Superior temporal gyrus (tissue), 1 donor: ENCODE data around the gene PARP8.
"Not testable (repeated sequence)": the region's sequence is repeated elsewhere in the genome, so short reads cannot be mapped to it uniquely, and the experiment has no call there.

Experiments
- DNase-seq: peaks from one replicate; pipeline ENCODE4 v3.0.0-alpha.2; 2016; ENCODE audit errors: extremely low spot score

Gene PARP8

DNA sequence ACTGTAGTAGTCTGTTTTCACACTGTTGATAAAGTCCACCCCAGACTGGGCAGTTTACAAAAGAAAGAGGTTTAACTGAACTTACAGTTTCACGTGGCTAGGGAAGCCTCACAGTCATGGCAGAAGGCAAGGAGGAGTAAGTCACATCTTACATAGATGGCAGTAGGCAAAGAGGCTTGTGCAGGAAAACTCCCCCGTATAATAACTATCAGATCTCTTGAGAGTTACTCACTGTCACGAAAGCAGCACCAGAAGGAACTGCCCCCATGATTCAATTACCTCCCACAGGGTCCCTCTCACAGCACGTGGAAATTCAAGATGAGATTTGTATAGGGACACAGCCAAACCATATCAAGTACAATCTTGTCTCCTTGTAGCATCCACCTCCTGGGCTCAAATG is 21.1 kb downstream of the PARP8 start:
- DNase-seq: no peak

DNA sequence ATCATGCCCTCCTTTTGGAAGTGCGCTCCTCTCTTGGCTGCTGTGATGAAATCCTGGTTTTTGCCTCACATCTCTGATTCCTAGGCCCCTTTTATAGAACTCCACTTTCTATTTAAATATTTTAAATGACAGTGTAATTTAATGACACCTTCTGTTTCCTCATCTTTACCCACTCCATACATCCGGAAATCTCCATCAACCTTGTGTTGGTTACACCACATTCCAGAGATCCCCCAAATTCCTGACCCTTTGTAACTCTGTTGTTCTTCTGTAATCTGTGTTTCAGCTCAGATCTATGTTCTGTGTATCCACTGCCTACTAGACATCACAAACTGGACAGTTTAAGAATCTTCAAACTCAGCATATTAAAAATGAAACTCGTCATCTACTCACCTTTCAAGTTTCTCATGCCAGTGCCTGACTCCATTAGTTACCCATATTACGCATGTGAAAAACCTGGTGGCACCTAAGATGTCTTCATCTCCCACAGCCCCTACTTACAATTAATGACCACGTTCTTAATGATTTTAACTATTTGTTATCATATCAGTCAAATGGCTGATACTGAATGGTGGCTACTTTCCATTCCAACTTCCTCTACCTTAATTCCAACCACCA is 25.1 kb downstream of the PARP8 start:
- no peak for DNase-seq

DNA sequence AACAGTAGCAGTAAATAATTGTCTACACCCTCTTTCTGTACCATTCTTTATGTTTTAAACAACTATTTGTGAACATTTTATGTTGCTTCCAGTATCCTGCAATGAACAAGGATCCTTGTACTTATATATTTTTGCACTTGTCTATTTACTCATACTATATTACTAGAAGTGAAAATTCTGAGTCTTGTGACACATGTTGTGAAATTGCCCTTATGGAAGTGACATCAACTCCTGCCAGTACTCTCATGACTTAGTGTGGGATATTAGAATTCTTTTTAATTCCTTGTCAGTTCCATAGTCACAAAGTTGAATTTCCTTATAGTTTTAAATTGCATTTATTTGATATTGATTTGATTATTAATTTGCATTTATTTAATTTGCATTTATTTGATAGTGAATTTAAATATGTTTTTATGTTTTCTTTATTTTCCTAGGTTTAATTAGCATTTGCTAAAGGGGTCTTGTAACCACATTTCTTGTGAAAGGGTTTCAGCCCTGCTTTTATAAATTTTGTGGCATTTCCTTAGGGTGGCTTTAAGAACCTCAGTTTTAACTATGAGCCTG is 27.7 kb downstream of the PARP8 start:
- DNase-seq: no peak

DNA sequence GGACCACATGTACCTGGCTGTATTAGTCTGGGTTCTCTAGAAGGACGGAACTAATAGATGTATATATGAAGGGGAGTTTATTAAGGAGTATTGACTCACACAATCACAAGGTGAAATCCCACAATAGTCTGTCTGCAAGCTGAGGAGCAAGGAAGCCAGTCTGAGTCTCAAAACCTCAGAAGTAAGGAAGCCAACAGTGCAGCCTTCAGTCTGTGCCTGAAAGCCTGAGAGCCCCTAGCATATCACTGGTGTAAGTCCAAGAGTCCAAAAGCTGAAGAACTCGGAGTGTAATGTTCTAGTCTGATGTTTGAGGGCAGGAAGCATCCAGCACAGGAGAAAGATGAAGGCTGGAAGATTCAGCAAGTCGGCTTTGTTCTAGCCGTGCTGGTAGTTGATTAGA is 28.2 kb downstream of the PARP8 start:
- DNase-seq: not testable (repeated sequence)

DNA sequence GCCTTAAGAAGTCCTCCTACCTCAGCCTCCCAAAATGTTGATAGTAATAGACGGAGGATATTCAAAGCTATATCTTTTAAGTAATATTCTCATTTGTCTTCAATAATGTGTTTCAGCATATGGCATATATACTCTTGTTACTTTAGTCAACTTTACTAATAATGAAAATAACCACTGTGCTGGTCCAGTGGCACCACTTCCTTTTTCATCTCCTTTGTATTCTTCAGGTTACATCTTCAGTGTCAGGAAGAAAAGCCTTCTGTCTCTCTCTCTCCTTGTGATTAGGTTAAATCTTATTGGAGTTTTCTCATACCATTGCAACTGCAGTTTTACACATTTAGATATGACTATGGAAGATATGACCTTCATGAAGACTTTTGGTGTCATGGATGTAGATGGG is 31.3 kb downstream of the PARP8 start:
- no peak for DNase-seq

DNA sequence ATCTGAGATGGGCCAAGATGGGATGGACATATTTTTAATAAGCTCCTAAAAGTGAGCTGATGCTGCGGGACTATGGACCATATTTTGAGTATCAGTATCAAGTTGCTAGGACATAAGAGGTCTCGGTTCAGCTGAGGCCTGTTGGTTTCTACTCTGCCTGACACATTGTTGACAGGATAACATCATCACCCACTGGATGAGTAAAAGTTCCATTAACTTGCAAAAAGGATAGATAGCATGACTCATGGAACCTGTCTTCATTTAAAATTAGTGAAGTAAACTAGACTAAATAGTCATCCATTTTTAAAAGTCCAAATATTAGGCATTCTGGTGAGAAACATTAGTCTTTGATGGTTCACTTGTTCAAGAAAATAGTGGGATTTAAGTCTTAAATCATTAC is 33.3 kb downstream of the PARP8 start:
- DNase-seq: no peak

DNA sequence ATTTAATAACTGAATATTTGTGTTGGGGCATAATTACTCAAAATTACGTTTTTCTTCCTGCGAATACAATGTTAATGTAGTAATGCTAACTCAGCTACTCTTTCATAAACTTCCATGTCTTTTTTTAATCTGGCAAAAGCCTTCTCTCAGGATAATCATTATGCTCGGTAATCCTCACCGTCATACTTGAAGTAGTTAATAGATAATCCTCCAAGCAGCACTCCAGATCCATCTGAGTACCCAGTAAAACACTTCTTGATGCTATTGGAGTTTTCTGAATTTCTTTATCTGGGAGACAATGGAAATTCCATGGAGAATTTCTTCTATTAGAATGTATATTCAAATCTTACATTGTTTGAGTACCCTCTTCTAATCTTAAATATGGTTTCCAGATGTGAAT is 34.3 kb downstream of the PARP8 start:
- DNase-seq: no peak

DNA sequence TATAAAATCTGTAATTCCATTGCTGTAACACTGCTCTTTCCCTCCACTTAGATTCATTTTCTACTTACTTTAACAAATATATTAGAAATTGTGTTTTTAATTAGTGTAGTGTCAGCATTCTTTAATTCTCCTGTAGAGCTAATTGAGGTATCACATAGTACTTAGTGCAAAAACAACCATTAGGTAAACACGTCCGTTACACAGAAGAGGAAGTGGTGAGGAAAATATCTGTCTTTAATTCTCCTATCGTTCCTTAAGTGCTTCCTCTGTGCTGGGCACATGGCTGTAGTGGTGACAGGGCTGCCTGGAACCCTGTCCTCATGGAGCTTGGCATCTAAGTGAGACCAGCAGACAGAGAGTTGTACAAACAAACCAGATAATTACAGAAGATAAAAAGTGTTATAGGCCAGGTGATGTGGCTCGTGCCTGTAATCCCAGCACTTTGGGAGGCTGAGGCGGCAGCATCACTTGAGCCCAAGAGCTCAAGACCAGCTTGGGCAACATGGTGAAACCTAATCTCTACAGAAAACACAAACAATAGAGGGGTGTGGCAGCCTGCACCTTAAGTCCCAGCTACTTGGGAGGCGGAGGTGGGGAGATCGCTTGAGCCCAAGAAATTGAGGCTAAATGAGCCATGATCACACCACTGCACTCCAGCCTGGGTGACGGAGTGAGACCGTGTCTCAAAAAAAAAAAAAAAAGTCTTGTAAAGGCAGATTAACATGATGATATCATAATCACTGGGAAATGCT is 36.4 kb downstream of the PARP8 start:
- DNase-seq: no peak

DNA sequence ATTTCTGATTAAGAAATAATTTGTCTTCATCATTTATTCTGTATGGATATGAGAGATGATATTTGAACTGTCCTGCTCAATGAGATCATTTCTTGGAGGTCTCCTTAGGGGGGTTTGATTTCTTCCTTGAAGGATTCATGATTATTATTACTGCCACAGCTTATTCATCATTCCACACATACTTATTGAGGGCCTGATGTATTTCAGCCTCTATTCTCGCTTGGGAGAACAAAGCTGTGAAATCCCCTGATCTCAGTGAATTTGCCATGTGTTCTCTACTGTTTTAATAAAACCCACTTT is 36.9 kb downstream of the PARP8 start:
- no peak for DNase-seq

DNA sequence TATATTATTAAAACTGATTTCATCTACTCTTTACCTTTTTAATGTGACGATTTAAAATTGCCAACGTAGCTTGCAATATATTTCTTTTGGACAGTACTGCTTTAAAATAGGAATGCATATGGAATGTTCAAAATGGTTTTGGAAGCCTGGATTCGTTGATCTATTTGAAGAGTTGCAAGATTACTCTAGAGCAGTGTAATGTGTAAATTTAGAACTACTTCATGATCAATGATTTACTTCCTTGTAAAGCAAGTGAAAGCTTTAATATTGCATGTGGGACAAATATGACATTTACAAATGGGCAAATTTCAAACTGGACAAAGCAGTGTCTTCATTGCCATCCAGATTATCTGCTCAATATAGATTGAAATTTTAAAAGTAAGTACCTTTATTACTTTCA is 38.3 kb downstream of the PARP8 start:
- DNase-seq: no peak

DNA sequence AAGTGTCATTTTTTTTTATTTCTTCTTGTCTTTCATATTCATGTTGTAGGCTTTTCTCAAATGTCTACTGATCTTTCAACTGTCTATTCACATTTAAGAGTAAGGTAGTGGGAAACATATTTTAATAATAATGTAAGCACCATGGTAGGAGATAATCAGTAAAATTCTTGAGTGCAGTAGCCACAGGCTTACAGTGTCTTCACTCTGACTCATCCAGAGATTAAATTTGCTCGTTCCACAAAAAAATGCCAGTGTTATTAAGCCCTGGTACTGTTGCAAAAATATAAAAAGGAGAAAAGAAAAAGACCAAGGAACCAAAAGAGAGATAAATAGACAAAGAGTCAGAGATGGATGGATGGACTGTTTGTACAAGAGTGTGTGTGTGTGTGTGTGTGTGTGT is 43.0 kb downstream of the PARP8 start:
- no peak for DNase-seq

DNA sequence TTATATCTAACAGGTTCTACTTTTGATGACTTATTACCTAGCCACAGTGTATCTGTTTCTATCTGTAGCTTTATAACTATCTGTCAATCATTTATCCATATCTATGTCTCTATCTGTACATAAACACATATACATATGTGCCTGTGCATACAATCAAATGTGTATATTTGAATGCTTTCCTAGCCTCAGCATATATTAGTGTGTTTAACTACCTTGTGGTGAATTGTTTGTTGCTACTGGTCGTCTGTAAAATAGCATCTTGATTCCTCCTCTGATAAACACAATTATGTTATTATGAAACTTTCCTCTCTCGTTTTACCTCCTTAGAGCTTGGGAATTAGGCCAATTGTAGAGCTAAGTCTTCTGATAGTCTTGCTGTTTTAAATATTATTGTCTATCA is 44.4 kb downstream of the PARP8 start:
- DNase-seq: peak; percentile 38

DNA sequence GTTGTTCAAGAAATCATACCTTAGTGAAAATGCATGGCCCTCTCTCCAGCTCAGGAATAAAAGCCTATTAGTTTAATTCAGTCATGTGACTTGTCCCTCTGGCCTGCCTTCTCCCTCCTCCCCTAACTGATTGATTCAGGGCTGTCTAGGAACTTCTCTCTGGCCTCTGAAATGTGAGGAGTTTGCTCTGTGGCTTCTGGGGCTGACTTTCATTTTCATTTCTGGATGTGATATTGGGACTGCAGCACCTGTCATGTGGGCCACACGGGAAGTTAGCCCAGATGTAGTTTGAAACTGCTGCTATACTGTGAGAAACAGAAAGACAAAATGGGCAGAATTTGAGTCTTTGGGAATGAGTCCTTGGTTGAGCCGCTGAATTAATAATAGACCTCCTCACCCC is 44.8 kb downstream of the PARP8 start:
- no peak for DNase-seq

DNA sequence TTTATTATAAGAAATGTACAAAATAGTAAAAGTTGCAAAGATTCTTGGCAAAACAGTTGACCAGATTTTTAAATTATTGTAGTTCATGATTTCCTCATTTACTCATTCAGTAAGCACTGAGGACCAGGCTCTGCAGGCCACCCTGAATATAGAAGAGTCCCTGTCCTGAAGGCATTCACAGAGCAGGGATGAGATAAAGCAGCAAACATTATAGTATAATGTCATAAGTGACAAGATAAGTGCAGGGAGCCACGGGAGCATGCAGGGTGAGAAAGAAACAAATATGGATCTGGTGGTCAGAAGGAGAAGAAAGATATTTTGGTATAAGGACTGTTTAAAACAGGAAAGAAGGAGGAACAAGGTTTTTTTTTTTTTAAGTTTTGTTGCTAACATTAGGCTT is 46.0 kb downstream of the PARP8 start:
- no peak for DNase-seq

DNA sequence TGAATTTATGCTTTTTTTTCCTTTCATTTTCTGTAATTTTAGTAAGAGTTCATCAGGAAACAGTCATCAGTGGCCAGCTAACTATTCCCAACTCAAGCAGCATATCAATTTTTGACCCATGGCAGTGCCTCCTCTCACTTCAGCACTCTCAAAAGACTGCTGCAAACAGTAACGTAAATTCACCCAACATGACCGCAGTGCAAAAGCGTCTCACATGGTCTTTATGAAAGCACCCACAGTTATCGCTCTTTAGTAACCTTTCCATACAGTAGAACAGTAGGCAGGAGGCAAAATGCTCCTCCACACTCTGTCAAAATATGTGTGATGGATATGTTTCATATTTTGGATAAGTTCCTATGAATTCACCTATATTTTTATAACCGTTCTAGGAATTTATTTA is 48.6 kb downstream of the PARP8 start:
- no peak for DNase-seq

DNA sequence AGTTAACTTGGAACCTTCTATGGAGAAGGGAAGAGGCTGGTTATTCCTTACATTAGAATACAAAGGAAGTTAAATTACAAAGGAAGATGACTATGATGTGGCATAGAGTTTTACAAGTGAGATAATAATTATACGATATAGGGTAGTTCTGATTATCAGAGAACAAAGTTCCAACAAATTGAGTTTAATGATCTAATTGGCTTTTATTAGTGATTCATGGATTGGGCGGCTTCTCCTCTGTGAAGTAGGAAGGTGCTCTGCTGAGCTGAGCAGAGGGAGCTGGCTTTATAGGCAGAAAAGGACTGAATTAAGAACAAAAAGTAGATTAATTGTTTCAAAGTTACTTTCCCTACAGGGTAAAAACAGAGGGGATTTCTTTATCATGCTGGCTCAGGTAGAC is 49.7 kb downstream of the PARP8 start:
- no peak for DNase-seq

DNA sequence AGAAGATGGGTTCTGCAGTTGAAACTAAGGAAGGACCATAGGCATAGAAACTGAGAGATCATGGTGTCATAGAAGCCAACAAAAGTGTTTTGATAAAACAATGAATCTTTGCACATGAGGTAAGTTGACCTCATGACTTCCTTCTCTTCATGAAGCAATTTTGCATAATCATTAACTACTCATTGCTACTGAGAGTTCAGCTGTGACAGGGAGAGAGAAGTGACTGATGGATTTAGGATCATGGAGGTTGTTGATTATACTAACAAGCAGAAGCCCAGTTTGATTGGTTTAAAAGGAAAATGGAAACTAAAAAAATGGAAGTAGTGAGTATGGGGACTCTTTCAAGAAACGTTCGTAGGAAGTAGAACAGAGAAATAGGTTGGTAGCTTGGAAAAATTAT is 51.2 kb downstream of the PARP8 start:
- DNase-seq: no peak

DNA sequence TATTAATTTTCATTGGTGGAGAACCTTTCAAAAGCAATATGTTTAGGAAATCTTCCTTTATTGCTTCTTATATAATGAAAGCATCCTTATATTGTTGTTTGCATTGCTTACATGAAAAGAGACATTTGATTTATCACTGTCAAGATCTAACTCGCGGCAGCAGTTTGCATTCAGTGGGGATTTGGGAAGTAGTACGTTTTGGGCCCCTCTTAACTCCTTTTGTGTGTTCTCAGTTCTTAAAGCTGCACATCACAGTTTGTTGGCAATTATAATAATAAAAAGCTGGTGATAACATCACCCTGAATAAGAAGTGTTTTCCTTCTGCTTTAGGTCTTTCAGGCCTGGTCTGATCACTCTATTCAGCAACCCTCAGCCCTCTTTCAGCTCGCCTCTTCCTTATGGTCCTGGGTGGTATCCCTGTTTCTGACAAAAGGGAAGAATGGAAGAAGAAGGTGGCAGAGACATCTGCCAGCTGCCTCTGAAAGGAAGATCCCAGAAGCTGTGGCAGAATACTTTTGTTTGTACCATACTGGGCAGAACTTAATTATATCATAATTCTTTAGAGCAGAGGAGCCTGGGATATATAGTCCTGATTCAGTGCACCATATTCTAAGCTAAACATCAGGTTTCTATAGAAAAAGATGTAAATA is 53.7 kb downstream of the PARP8 start:
- no peak for DNase-seq

DNA sequence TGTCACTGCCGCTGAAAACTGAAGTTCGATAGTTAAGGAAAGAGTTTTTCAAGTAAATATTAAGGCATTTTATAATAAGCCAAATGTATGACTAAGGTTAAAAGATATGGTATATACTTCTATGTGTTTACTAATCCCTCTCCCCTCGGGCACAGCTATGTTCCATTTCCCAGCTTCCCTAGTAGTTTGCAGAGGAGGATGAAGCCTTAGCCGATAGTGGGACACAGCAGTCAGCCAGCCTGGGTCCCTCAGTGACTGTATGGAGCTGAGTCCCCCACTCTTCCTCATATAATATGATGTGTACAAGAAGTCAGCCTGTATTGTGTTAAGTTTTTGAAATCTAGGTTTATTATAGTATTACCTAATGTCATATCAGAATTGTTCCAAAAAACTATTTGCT is 55.8 kb downstream of the PARP8 start:
- DNase-seq: no peak

DNA sequence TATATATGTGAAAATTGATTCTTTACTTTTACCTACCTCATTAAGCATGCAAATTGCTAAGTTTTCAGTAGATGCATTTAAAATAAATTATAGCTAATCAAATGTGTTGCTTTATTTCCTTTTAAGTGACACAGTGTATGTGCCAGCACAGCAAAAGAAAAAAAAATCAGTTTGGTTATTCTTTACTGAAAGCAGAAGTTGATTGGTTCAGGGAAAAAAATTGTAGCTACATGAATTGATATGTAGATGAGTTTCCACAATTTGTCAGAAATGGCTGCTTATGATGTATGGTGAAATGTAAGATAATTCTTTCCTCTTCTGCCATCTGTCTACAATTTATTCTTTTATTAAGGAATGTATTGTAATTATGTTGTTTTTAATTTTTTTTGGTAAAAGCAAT is 57.8 kb downstream of the PARP8 start:
- no peak for DNase-seq

DNA sequence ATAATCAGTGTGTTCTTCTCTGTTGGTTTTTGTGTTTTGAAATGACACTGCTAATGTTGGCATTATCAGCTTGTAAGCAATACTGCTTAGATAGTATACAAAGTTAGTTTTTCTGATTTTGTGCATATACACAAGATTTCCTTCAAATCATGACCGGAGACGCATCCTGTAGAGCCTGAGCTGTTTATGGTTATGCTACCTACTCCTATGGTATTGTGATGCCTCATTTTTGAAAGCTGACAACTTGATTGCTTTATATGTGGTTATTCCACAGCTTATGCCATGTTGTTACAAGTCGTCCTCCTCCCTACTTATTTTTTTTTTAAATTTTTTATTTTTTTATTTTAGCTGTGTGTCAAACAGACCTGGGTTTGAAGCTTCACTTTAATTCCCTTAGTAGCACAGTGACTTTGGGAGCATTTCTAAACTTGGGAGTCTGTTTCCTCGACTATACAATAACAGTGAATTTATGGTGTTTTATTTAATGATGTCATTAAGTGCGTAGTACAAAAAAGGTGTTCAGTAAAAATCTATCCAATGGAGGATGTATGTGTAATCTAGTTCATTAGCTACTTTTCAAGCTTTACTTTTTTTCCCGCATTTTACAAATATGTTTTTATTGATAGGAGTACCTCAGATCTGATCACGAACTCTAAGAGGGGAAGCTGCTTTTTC is 59.5 kb downstream of the PARP8 start:
- no peak for DNase-seq

DNA sequence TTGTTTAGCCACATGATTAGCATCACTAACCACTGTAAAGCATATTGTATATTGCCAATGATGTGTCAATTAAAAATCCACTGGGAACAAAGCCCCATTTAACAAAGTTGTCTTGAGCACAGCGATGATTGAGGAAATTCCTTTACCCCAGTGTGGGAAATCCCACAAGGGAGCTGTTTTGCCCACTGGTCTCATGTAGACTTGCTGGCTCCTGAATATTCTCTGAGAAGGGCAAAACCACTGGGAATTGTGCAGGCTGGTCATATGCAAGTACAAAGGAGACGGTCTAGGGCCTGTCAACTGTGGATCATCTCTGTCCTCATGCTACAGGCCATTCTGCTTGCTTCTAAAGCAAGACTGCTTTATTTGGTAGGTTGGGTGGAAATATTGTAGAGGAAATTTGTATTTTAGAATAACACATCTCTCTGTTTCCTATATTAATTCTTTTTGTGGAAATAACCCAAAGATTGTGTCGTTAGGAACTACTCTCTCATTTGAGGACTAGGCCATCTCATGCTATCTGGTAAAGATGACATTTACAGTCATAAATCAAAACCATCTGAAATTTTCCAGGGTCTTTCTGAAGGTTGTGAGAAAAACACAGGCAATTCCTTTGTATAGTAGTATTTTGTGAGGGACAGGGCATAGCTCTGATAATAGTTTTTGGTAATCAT is 60.2 kb downstream of the PARP8 start:
- no peak for DNase-seq
